ENCODE results near the gene ATP7B. TPM values are rescaled to one million over a fixed set of nuclear protein-coding genes. Genes with fewer than 3 reads are reported as not detected.
A peak's percentile ranks its signal among the peaks of the same experiment; 100 is the strongest.

The ATP7B gene
- total RNA-seq, 1 donor from 2014 or later = 3.9 TPM

GRCh38 chr13:51920267-51920666 lies 91.0 kb downstream of the ATP7B start:
- no peaks in the 10 kb centered on the region for H3K36me3 ChIP-seq (ENCODE audit: control insufficient read depth, insufficient read depth, low read length)
- no peak overlapping the region for H3K4me3 ChIP-seq (ENCODE audit: low read depth, low read length)
- no peak for DNase-seq (ENCODE audit: low read depth)
- H3K27me3 ChIP-seq (ENCODE audit: control insufficient read depth, insufficient read depth, low read length) = peaks cover 6% of the 10 kb centered on the region
- TF ChIP-seq, protein P1, sequence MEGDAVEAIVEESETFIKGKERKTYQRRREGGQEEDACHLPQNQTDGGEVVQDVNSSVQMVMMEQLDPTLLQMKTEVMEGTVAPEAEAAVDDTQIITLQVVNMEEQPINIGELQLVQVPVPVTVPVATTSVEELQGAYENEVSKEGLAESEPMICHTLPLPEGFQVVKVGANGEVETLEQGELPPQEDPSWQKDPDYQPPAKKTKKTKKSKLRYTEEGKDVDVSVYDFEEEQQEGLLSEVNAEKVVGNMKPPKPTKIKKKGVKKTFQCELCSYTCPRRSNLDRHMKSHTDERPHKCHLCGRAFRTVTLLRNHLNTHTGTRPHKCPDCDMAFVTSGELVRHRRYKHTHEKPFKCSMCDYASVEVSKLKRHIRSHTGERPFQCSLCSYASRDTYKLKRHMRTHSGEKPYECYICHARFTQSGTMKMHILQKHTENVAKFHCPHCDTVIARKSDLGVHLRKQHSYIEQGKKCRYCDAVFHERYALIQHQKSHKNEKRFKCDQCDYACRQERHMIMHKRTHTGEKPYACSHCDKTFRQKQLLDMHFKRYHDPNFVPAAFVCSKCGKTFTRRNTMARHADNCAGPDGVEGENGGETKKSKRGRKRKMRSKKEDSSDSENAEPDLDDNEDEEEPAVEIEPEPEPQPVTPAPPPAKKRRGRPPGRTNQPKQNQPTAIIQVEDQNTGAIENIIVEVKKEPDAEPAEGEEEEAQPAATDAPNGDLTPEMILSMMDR (IDR thresholded peaks at IDR 0.05; ENCODE audit: insufficient read depth, low read length, severe bottlenecking) = no peak
- FAIRE-seq = peak; percentile 70

DNA sequence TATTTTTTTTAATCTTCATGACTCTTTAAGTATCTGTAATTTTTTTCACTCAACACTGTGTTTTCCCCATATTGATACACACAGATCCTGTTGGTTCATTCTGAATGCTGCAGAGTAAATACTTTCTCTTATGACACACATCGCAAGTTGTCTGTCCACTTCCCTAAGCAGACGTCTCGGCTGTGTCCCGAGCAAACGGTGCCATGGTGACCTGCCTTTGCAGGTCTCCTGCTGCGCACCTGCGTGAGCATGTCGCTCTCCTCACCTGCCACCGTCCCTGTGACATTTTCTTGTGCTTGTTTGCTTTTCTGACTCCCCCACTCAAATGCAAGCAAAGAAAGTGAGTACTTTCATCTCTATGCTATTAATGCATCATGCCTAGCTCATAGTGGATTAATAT lies 91.7 kb downstream of the ATP7B start:
- TF ChIP-seq, protein P1 (IDR thresholded peaks at IDR 0.05; ENCODE audit: insufficient read depth, low read length, severe bottlenecking) = no peak
- FAIRE-seq = peak; percentile 28
- Histone ChIP-seq H3K27me3 (ENCODE audit: control insufficient read depth, insufficient read depth, low read length) (peaks cover 6% of the 10 kb centered on the region), H3K4me3 (ENCODE audit: low read depth, low read length) (no peak overlapping the region), H3K36me3 (ENCODE audit: control insufficient read depth, insufficient read depth, low read length) (no peaks in the 10 kb centered on the region)
- DNase-seq (ENCODE audit: low read depth) = peak; percentile 14

- DNase-seq (ENCODE audit: low read depth) = no peak
- FAIRE-seq = no peak
- H3K36me3 ChIP-seq (ENCODE audit: control insufficient read depth, insufficient read depth, low read length) = no peaks in the 10 kb centered on the region
- peaks cover 12% of the 10 kb centered on the region for H3K27me3 ChIP-seq (ENCODE audit: control insufficient read depth, insufficient read depth, low read length)
- no peak overlapping the region for H3K4me3 ChIP-seq (ENCODE audit: low read depth, low read length)
- TF ChIP-seq, protein P1 (IDR thresholded peaks at IDR 0.05; ENCODE audit: insufficient read depth, low read length, severe bottlenecking) = no peak
Measured at GRCh38 chr13:51916962-51917361, 94.3 kb downstream of the ATP7B start.

GRCh38 chr13:51916051-51916818 lies 95.0 kb downstream of the ATP7B start:
- TF ChIP-seq, protein P1 (IDR thresholded peaks at IDR 0.05; ENCODE audit: insufficient read depth, low read length, severe bottlenecking) = no peak
- peaks cover 15% of the 10 kb centered on the region for H3K27me3 ChIP-seq (ENCODE audit: control insufficient read depth, insufficient read depth, low read length)
- FAIRE-seq (no peak), DNase-seq (ENCODE audit: low read depth) (no peak)
- H3K4me3 ChIP-seq (ENCODE audit: low read depth, low read length) = no peak overlapping the region
- no peaks in the 10 kb centered on the region for H3K36me3 ChIP-seq (ENCODE audit: control insufficient read depth, insufficient read depth, low read length)

DNA sequence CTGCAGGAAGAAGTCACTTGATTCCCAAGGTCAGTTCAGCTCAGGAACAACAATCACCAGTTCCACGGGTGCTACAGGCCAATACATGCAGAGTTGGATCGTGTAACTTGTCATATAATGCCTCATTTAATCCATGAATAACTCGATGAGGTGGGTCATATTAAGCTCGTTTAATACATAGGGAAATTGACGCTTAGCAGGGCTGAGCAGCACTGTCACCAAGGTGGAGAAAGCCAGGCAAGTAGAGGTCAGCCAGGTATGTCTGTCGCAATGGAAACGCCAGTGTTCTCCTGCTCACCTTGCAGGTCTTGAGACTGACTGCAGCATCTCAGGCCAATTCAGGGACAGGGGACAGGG lies 97.1 kb downstream of the ATP7B start:
- FAIRE-seq (no peak), DNase-seq (ENCODE audit: low read depth) (peak; percentile 12)
- TF ChIP-seq, protein P1 (IDR thresholded peaks at IDR 0.05; ENCODE audit: insufficient read depth, low read length, severe bottlenecking) = no peak
- H3K4me3 ChIP-seq (ENCODE audit: low read depth, low read length) = no peak overlapping the region
- H3K36me3 ChIP-seq (ENCODE audit: control insufficient read depth, insufficient read depth, low read length) = no peaks in the 10 kb centered on the region
- peaks cover 10% of the 10 kb centered on the region for H3K27me3 ChIP-seq (ENCODE audit: control insufficient read depth, insufficient read depth, low read length)

All from bronchial epithelial cell (primary cell).